ENCODE results near the gene EEF2K.

The EEF2K gene

DNA sequence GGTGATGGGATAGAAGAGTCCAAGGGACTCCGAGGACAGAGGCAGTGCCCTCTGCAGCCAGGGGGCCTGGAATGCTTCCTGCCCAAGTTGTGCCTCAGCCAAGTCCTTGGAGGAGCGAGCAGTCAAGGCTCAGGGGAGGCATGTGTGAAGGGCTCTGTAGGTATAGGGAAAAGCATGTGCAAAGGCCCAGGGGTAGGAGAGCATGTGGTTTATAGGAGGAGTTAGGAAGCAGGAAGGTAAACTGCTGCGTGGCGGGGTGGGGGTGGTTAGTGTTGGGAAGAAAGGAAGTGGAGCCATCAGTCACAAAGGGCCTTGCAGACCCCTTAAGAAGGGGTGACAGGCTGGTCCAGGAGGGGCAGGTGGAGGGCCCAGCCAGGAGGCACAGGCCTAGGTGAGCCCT, 98.3 kb downstream of the EEF2K start:
- Histone ChIP-seq H3K79me1 (ENCODE audit: low read depth, low read length) (peaks cover 20% of the 10 kb centered on the region), H3K4me1 (ENCODE audit: control insufficient read depth in 2 of 2, insufficient read depth in 1 of 2, low read depth in 1 of 2, low read length in 2 of 2) (no peaks in the 10 kb centered on the region), H3K18ac (ENCODE audit: low read length) (no peak overlapping the region), H3K27ac (replicated peaks; ENCODE audit: low read length) (no peak overlapping the region), H4K8ac (ENCODE audit: low read depth, low read length) (no peak overlapping the region), H3K14ac (ENCODE audit: low read length) (no peak overlapping the region), H2BK12ac (ENCODE audit: low read length) (no peak overlapping the region), H4K91ac (ENCODE audit: low read depth, low read length, poor library complexity) (no peak overlapping the region), H3K4ac (ENCODE audit: low read length) (no peak overlapping the region), H3K27me3 (ENCODE audit: control insufficient read depth in 3 of 3, insufficient read depth in 3 of 3, low read depth in 1 of 3, low read length in 3 of 3) (no peaks in the 10 kb centered on the region), H2BK15ac (ENCODE audit: low read length) (no peak overlapping the region), H3K4me2 (ENCODE audit: insufficient read depth, low read length, poor library complexity, severe bottlenecking) (no peak overlapping the region), H3K9me3 (replicated peaks in 1 of 2; ENCODE audit: control insufficient read depth in 2 of 2, insufficient read depth in 1 of 2, low read depth in 1 of 2, low read length in 2 of 2) (no peaks in the 10 kb centered on the region), H2BK5ac (ENCODE audit: low read length) (no peak overlapping the region), H3K36me3 (replicated peaks in 1 of 2; ENCODE audit: control insufficient read depth in 2 of 2, insufficient read depth in 2 of 2, low read length in 2 of 2) (peaks cover 40 to 75% of the 10 kb centered on the region in 2 donors), H2AK5ac (ENCODE audit: low read depth, low read length) (no peak overlapping the region), H3K23ac (ENCODE audit: low read depth, low read length, poor library complexity) (no peak overlapping the region), H2AFZ (ENCODE audit: low read length) (no peak overlapping the region), H3K9ac (ENCODE audit: low read depth, low read length, poor library complexity) (no peak overlapping the region), H2BK120ac (ENCODE audit: low read depth, low read length) (no peak overlapping the region), H3K4me3 (ENCODE audit: low read length in 2 of 2) (no peak overlapping the region)
- WGBS, 2 donors (ENCODE audit: extremely low coverage in 2 of 2, insufficient read length in 2 of 2, insufficient replicate concordance in 1 of 2), result no CpG with 5 or more reads among the region's 4 CpGs
- no peak for DNase-seq (ENCODE audit: low spot score)

DNA sequence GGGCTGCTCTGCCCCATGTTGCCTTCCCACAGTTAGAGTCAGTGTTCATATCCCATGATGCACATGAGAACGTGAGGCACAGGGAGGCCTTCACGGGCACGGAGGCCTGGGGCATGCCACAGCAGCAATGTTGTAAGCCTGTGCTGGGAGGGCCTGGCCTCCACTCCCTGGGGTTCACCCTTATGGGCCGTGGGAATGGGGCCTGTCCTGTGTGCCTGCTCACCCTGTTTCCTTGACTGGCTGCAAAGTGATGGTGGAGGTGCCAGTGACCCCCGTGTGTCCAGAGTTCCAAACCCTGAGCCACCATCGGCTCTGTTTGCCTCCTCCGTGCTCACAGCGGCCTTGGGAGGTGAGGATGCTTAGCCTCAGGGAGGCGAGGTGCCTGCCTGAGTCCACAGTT, 100.7 kb downstream of the EEF2K start:
- peaks cover 46 to 88% of the 10 kb centered on the region in 2 donors for H3K36me3 ChIP-seq (replicated peaks in 1 of 2; ENCODE audit: control insufficient read depth in 2 of 2, insufficient read depth in 2 of 2, low read length in 2 of 2)
- no peak for DNase-seq (ENCODE audit: low spot score)
- no peak overlapping the region for H3K4ac ChIP-seq (ENCODE audit: low read length)

DNA sequence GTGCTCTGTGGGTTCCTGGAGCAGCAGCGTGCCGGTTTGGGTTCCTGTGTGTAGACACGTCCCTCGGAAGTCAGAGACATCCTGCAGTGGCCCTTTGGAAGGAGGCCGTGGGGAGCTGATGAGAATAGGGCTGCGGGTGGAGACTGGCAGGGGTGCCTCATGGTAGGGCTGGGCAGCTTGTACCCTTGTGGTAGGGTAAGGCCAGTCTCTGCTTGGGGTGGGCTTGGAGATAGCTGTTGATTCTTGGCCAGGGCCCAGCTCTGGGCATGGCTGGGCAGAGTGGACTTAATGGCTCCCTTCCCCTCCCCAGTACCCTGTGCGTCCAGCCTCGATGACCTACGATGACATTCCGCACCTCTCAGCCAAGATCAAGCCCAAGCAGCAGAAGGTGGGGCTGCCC, 101.8 kb downstream of the EEF2K start:
- H2AK5ac ChIP-seq (ENCODE audit: low read depth, low read length), result no peak overlapping the region
- H3K9ac ChIP-seq (ENCODE audit: low read depth, low read length, poor library complexity), result no peak overlapping the region
- H3K4me3 ChIP-seq (ENCODE audit: low read length in 2 of 2), result no peak overlapping the region
- H3K27me3 ChIP-seq (ENCODE audit: control insufficient read depth in 3 of 3, insufficient read depth in 3 of 3, low read depth in 1 of 3, low read length in 3 of 3), result no peaks in the 10 kb centered on the region
- H3K36me3 ChIP-seq (replicated peaks in 1 of 2; ENCODE audit: control insufficient read depth in 2 of 2, insufficient read depth in 2 of 2, low read length in 2 of 2), result peaks cover 44 to 90% of the 10 kb centered on the region in 2 donors
- no peak overlapping the region for H2BK12ac ChIP-seq (ENCODE audit: low read length)
- no peak for DNase-seq (ENCODE audit: low spot score)
- H2BK5ac ChIP-seq (ENCODE audit: low read length), result no peak overlapping the region
- no peak overlapping the region for H3K18ac ChIP-seq (ENCODE audit: low read length)
- H2AFZ ChIP-seq (ENCODE audit: low read length), result no peak overlapping the region
- H3K4me1 ChIP-seq (ENCODE audit: control insufficient read depth in 2 of 2, insufficient read depth in 1 of 2, low read depth in 1 of 2, low read length in 2 of 2), result no peaks in the 10 kb centered on the region
- H3K27ac ChIP-seq (replicated peaks; ENCODE audit: low read length), result no peak overlapping the region
- H3K9me3 ChIP-seq (replicated peaks in 1 of 2; ENCODE audit: control insufficient read depth in 2 of 2, insufficient read depth in 1 of 2, low read depth in 1 of 2, low read length in 2 of 2), result peaks cover 0 to 2% of the 10 kb centered on the region in 2 donors
- no peak overlapping the region for H2BK15ac ChIP-seq (ENCODE audit: low read length)
- H3K4ac ChIP-seq (ENCODE audit: low read length), result no peak overlapping the region
- no CpG with 5 or more reads among the region's 10 CpGs for WGBS, 2 donors (ENCODE audit: extremely low coverage in 2 of 2, insufficient read length in 2 of 2, insufficient replicate concordance in 1 of 2)
- peak overlapping the region; percentile 17 for H3K14ac ChIP-seq (ENCODE audit: low read length)
- no peak overlapping the region for H2BK120ac ChIP-seq (ENCODE audit: low read depth, low read length)
- no peak overlapping the region for H4K91ac ChIP-seq (ENCODE audit: low read depth, low read length, poor library complexity)
- H3K79me1 ChIP-seq (ENCODE audit: low read depth, low read length), result peaks cover 15% of the 10 kb centered on the region
- H3K23ac ChIP-seq (ENCODE audit: low read depth, low read length, poor library complexity), result no peak overlapping the region
- H4K8ac ChIP-seq (ENCODE audit: low read depth, low read length), result no peak overlapping the region
- H3K4me2 ChIP-seq (ENCODE audit: insufficient read depth, low read length, poor library complexity, severe bottlenecking), result no peak overlapping the region

More for the DNA sequence above, 100.7 kb downstream of the EEF2K start:
- peak overlapping the region; percentile 42 for H4K91ac ChIP-seq (ENCODE audit: low read depth, low read length, poor library complexity)
- H2AK5ac ChIP-seq (ENCODE audit: low read depth, low read length), result no peak overlapping the region
- no peak overlapping the region for H4K8ac ChIP-seq (ENCODE audit: low read depth, low read length)
- H3K18ac ChIP-seq (ENCODE audit: low read length), result no peak overlapping the region
- no peak overlapping the region for H2BK120ac ChIP-seq (ENCODE audit: low read depth, low read length)
- no peak overlapping the region for H3K14ac ChIP-seq (ENCODE audit: low read length)
- H3K4me1 ChIP-seq (ENCODE audit: control insufficient read depth in 2 of 2, insufficient read depth in 1 of 2, low read depth in 1 of 2, low read length in 2 of 2), result no peaks in the 10 kb centered on the region
- H3K27ac ChIP-seq (replicated peaks; ENCODE audit: low read length), result no peak overlapping the region
- H3K9me3 ChIP-seq (replicated peaks in 1 of 2; ENCODE audit: control insufficient read depth in 2 of 2, insufficient read depth in 1 of 2, low read depth in 1 of 2, low read length in 2 of 2), result peaks cover 0 to 2% of the 10 kb centered on the region in 2 donors
- peak overlapping the region; percentile 67 for H3K9ac ChIP-seq (ENCODE audit: low read depth, low read length, poor library complexity)
- H3K4me2 ChIP-seq (ENCODE audit: insufficient read depth, low read length, poor library complexity, severe bottlenecking), result no peak overlapping the region
- H2BK12ac ChIP-seq (ENCODE audit: low read length), result no peak overlapping the region
- H2AFZ ChIP-seq (ENCODE audit: low read length), result no peak overlapping the region
- peak overlapping the region; percentile 62 for H2BK5ac ChIP-seq (ENCODE audit: low read length)
- H3K27me3 ChIP-seq (ENCODE audit: control insufficient read depth in 3 of 3, insufficient read depth in 3 of 3, low read depth in 1 of 3, low read length in 3 of 3), result no peaks in the 10 kb centered on the region
- no peak overlapping the region for H3K4me3 ChIP-seq (ENCODE audit: low read length in 2 of 2)
- no peak overlapping the region for H2BK15ac ChIP-seq (ENCODE audit: low read length)
- peaks cover 19% of the 10 kb centered on the region for H3K79me1 ChIP-seq (ENCODE audit: low read depth, low read length)
- H3K23ac ChIP-seq (ENCODE audit: low read depth, low read length, poor library complexity), result peak overlapping the region; percentile 34
- no CpG with 5 or more reads among the region's 9 CpGs for WGBS, 2 donors (ENCODE audit: extremely low coverage in 2 of 2, insufficient read length in 2 of 2, insufficient replicate concordance in 1 of 2)

DNA sequence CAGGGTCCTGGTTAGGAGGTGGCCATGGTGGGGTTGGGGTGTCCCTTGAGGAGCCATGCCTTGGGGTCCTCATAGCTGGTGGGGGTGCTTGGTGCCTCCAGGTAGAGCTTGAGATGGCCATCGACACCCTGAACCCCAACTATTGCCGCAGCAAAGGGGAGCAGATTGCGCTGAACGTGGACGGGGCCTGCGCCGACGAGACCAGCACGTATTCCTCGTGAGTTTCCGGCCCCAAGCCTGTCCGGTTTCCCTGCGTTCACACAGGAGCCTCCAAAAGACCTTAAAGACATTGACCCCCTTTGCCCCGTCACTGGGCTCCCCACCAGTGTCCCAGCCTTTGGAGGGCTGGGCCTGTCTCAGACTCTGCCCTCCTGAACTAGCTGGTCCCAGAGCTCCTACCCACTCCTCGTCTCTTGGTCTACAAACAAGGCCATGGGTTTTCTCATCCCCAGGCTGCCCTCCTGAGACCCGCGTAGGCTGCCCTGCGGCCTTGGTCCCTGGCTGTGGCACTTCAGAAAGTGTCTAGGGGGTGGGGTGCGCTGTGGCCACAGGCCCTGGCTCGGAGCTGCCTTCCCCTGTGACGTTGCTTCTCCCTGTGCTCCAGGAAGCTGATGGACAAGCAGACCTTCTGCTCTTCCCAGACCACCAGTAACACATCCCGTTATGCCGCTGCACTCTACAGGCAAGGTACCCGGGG, 102.9 kb downstream of the EEF2K start:
- Histone ChIP-seq H2BK120ac (ENCODE audit: low read depth, low read length) (no peak overlapping the region), H3K14ac (ENCODE audit: low read length) (no peak overlapping the region), H3K23ac (ENCODE audit: low read depth, low read length, poor library complexity) (no peak overlapping the region), H2BK12ac (ENCODE audit: low read length) (no peak overlapping the region), H3K4me1 (ENCODE audit: control insufficient read depth in 2 of 2, insufficient read depth in 1 of 2, low read depth in 1 of 2, low read length in 2 of 2) (no peaks in the 10 kb centered on the region), H4K91ac (ENCODE audit: low read depth, low read length, poor library complexity) (no peak overlapping the region), H3K4ac (ENCODE audit: low read length) (no peak overlapping the region), H3K4me3 (ENCODE audit: low read length in 2 of 2) (no peak overlapping the region), H3K9ac (ENCODE audit: low read depth, low read length, poor library complexity) (peak overlapping the region; percentile 50), H2BK15ac (ENCODE audit: low read length) (no peak overlapping the region), H3K4me2 (ENCODE audit: insufficient read depth, low read length, poor library complexity, severe bottlenecking) (no peak overlapping the region), H2AK5ac (ENCODE audit: low read depth, low read length) (no peak overlapping the region), H3K36me3 (replicated peaks in 1 of 2; ENCODE audit: control insufficient read depth in 2 of 2, insufficient read depth in 2 of 2, low read length in 2 of 2) (peaks cover 48 to 93% of the 10 kb centered on the region in 2 donors), H3K79me1 (ENCODE audit: low read depth, low read length) (peaks cover 13% of the 10 kb centered on the region), H2BK5ac (ENCODE audit: low read length) (no peak overlapping the region), H2AFZ (ENCODE audit: low read length) (no peak overlapping the region), H3K27ac (replicated peaks; ENCODE audit: low read length) (no peak overlapping the region), H4K8ac (ENCODE audit: low read depth, low read length) (no peak overlapping the region), H3K27me3 (ENCODE audit: control insufficient read depth in 3 of 3, insufficient read depth in 3 of 3, low read depth in 1 of 3, low read length in 3 of 3) (no peaks in the 10 kb centered on the region), H3K18ac (ENCODE audit: low read length) (no peak overlapping the region), H3K9me3 (replicated peaks in 1 of 2; ENCODE audit: control insufficient read depth in 2 of 2, insufficient read depth in 1 of 2, low read depth in 1 of 2, low read length in 2 of 2) (peaks cover 0 to 2% of the 10 kb centered on the region in 2 donors)
- no peak for DNase-seq (ENCODE audit: low spot score)
- WGBS, 2 donors (ENCODE audit: extremely low coverage in 2 of 2, insufficient read length in 2 of 2, insufficient replicate concordance in 1 of 2), result no CpG with 5 or more reads among the region's 24 CpGs
